AG04450 (cell line): ENCODE data around the gene RPP25. TPM values are rescaled to one million over a fixed set of nuclear protein-coding genes. Genes with fewer than 3 reads are reported as not detected.

ENCODE experiments used
- CTCF ChIA-PET: fragments of 300-600, 350-600 bp; formaldehyde crosslinking; extraction: SDS; loops from one replicate; lab custom pipeline; 2022; ENCODE audit warnings: antibody characterized with exemption, inconsistent platforms; lab: Charles Lee
- POLR2A ChIA-PET: fragments of 350-600 bp; formaldehyde crosslinking; extraction: SDS; loops from one replicate; lab custom pipeline; 2021; ENCODE audit warnings: antibody characterized with exemption, inconsistent platforms; lab: Yijun Ruan, JAX
- DNase-seq: peaks from one replicate; pipeline ENCODE4 v3.0.0-alpha.2; 2011; ENCODE audit warnings: low read depth, low spot score
- H3K27ac ChIP-seq: one replicate; pipeline ENCODE4 v1.5.1; 2012; ENCODE audit warnings: low read depth, low read length, control low read depth
- H3K27me3 ChIP-seq: one replicate; pipeline ENCODE4 v1.6.0; 2012; ENCODE audit warnings: low read length; ENCODE audit not compliant: control insufficient read depth, insufficient read depth
- H3K4me3 ChIP-seq: 2 replicates; pipeline ENCODE4 v1.5.1; 2011; ENCODE audit warnings: mild to moderate bottlenecking, low read depth, low read length, control low read depth
- H3K9me3 ChIP-seq: 2 replicates; pipeline ENCODE4 v1.5.1; 2012; ENCODE audit warnings: low read length; ENCODE audit not compliant: control insufficient read depth, insufficient read depth
- polyA plus RNA-seq: library from polyadenylated mRNA; depleted of rRNA; stranded (reverse); fragments of >200 nt; gene quantifications from 2 replicates; pipeline ENCODE4 v1.2.3, GENCODE V29; 2011
- TF ChIP-seq, protein P1 (sequence below): IDR thresholded peaks from 2 replicates; pipeline ENCODE4 v1.5.1; 2011; ENCODE audit warnings: low read depth, low read length, control low read depth, inconsistent platforms

The RPP25 gene
- polyA plus RNA-seq, 1 experiment: 0.25 TPM

GRCh38 chr15:74960995-74961588 is 4.5 kb upstream of the RPP25 start:
- ChIA-PET POLR2A (no interaction called here), CTCF (interaction anchor here (0.5 to 1.6 kb wide), 4 partner anchors 11 to 82 kb away, joined by 3 to 6 read pairs (median 4); no protein-coding TSS in a partner anchor)
- no peak overlapping the region for H3K4me3 ChIP-seq
- H3K9me3 ChIP-seq: peaks cover 4% of the 10 kb centered on the region; the same call in 1 of the 2 replicates
- no peak for DNase-seq
- peaks cover 43% of the 10 kb centered on the region for H3K27me3 ChIP-seq
- H3K27ac ChIP-seq: no peak overlapping the region
- TF ChIP-seq, protein P1, sequence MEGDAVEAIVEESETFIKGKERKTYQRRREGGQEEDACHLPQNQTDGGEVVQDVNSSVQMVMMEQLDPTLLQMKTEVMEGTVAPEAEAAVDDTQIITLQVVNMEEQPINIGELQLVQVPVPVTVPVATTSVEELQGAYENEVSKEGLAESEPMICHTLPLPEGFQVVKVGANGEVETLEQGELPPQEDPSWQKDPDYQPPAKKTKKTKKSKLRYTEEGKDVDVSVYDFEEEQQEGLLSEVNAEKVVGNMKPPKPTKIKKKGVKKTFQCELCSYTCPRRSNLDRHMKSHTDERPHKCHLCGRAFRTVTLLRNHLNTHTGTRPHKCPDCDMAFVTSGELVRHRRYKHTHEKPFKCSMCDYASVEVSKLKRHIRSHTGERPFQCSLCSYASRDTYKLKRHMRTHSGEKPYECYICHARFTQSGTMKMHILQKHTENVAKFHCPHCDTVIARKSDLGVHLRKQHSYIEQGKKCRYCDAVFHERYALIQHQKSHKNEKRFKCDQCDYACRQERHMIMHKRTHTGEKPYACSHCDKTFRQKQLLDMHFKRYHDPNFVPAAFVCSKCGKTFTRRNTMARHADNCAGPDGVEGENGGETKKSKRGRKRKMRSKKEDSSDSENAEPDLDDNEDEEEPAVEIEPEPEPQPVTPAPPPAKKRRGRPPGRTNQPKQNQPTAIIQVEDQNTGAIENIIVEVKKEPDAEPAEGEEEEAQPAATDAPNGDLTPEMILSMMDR: no peak

- ChIA-PET POLR2A (no interaction called here), CTCF (interaction anchor here (0.9 to 1.5 kb wide), 3 partner anchors 10 to 83 kb away, joined by 3 to 6 read pairs (median 4); no protein-coding TSS in a partner anchor)
- Histone ChIP-seq H3K4me3 (no peak overlapping the region), H3K27me3 (peaks cover 51% of the 10 kb centered on the region), H3K27ac (no peak overlapping the region), H3K9me3 (peaks cover 4% of the 10 kb centered on the region; the same call in 1 of the 2 replicates)
- TF ChIP-seq, protein P1: no peak
- DNase-seq: no peak
These were observed 3.7 kb upstream of the RPP25 start for GRCh38 chr15:74960286-74960685.

GRCh38 chr15:74959586-74959939 is 3.0 kb upstream of the RPP25 start:
- ChIA-PET POLR2A (no interaction called here), CTCF (interaction anchor here (1.5 kb wide), 2 partner anchors 9 to 58 kb away, joined by 4 to 6 read pairs; no protein-coding TSS in a partner anchor)
- no peak for DNase-seq
- Histone ChIP-seq H3K27me3 (peaks cover 53% of the 10 kb centered on the region), H3K9me3 (peaks cover 4% of the 10 kb centered on the region; the same call in 1 of the 2 replicates), H3K27ac (no peak overlapping the region), H3K4me3 (no peak overlapping the region)
- TF ChIP-seq, protein P1: no peak

- peaks cover 4% of the 10 kb centered on the region; the same call in 1 of the 2 replicates for H3K9me3 ChIP-seq
- CTCF ChIA-PET: interaction anchor here (1.5 kb wide), 1 partner anchor 9 kb away, joined by 6 read pairs; no protein-coding TSS in a partner anchor
- no peak overlapping the region for H3K27ac ChIP-seq
- peaks cover 53% of the 10 kb centered on the region for H3K27me3 ChIP-seq
- no peak for DNase-seq
- TF ChIP-seq, protein P1: no peak
- H3K4me3 ChIP-seq: no peak overlapping the region
- POLR2A ChIA-PET: no interaction called here
These were observed 2.5 kb upstream of the RPP25 start for GRCh38 chr15:74958908-74959585.

- CTCF ChIA-PET: no interaction called here
- DNase-seq: no peak
- TF ChIP-seq, protein P1: no peak
- H3K27ac ChIP-seq: no peak overlapping the region
- H3K9me3 ChIP-seq: peaks cover 4% of the 10 kb centered on the region; the same call in 1 of the 2 replicates
- H3K27me3 ChIP-seq: peaks cover 53% of the 10 kb centered on the region
- POLR2A ChIA-PET: no interaction called here
- H3K4me3 ChIP-seq: no peak overlapping the region
These were observed 1.8 kb upstream of the RPP25 start for GRCh38 chr15:74958320-74958907.
